COLO829 (cell line): ENCODE measurements around the gene PGS1.

Source experiments
- DNase-seq: peaks from one replicate; pipeline ENCODE4 v3.0.0; 2012; ENCODE audit warnings: low spot score

Gene PGS1

DNA sequence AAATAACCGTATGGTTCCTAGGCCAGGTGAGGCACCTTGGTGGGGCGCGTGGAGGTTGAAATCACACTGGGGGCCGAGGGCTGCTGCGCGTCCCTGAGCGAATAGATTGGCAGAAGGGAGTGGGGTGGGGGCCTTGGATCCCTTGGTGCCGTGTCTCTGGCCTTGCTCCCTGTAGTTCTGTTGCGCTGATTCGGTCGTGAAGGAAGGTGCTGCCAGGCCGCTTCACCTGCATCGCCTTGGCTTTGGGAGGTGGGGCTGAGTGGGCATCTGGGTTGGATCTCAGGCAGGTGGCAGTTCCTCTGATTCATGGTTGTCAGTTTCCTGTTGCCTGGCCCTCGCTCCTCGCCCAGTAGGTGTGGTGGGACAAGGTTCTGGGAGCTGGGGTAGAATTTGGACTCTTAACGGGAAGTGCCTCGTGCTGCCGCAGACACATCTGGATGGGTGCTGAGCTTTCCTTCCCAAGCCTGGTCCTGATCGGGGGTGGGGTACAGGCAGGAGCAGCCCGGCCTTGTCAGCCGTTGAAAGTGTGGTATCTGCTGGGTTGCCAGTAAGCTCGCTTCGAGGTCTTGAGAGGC is 30.1 kb downstream of the PGS1 start:
- DNase-seq, result no peak

DNA sequence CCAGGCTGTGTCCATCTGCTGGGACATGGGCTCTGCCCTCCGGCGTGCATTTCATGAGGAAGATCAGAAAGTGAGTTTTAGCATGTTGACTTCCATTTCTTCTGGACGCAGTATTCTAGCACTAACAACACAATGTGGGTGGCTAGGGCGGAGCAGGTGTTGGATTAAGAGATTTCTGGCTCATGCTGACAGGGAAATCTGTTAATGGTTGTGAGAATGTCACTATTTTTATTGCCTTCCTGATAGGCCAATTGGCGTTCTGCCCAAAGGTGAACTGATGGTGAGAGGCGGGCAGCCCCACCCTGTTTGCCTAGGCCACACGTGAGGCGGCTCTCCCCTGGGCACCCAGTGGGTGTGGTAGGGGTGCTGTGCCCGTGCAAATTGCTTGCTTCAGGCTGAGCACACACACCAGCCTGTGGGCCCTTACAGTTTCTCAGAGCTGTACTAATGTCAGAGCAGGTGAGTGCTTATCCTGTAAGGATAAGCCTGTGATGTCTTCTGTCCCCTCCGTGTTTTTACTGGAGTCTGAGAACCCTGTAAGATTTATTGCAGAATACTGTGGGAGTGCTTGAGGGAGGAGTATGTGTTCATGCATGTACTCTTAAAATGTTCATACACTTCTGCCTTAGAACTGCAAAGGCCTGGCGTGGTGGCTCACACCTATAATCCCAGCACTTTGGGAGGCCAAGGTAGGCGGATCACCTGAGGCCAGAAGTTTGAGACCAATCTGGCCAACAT is 30.9 kb downstream of the PGS1 start:
- DNase-seq, result no peak

DNA sequence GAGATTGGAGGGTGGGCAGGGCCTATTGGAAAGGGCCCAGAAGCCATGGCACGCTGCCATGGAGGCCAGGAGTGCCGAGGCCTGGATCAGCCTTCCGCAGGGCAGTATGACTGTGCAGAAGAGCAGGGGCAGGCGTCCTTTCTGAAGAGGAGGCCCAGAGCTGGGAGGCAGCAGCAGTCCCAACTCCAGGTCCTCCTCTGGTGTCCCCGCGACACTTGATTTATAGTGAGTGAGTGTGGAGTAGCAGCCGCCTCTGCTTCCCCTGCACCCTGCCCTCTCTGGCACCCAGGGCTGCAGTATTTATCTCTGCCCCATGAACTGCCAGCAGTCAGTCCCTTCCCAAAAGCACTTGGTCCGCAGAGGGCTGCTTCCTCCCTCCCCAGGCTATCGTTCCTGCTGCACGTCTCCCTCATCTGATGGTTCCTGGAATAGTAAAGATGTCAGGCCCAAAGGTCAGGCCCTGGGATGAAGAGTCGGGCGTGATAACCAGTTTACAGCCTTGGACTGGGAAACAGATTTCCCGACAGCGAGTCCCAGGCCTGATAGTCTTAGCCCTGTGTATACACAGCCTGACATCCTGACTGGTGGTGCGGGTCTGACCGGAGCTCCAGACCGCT is 32.9 kb downstream of the PGS1 start:
- no peak for DNase-seq

DNA sequence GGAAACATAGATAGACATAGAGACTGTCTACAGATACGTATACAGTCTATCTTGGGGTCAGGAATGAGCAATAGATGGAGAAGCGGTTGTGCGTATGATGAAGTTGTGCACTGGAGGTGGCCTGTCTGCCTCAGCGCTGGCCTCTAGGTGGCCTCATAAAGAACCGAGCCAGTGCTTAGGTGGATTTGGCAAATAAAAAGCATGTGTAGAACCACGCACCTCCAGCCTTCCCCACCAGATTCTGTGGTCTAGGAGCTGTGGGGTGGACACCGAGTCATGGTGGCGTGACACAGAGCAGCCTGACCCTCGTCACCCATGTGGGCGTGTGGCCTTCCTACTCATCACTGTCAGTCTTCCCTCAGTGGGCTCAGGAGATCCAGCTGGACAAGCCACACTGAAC is 34.0 kb downstream of the PGS1 start:
- peak; percentile 18 for DNase-seq

DNA sequence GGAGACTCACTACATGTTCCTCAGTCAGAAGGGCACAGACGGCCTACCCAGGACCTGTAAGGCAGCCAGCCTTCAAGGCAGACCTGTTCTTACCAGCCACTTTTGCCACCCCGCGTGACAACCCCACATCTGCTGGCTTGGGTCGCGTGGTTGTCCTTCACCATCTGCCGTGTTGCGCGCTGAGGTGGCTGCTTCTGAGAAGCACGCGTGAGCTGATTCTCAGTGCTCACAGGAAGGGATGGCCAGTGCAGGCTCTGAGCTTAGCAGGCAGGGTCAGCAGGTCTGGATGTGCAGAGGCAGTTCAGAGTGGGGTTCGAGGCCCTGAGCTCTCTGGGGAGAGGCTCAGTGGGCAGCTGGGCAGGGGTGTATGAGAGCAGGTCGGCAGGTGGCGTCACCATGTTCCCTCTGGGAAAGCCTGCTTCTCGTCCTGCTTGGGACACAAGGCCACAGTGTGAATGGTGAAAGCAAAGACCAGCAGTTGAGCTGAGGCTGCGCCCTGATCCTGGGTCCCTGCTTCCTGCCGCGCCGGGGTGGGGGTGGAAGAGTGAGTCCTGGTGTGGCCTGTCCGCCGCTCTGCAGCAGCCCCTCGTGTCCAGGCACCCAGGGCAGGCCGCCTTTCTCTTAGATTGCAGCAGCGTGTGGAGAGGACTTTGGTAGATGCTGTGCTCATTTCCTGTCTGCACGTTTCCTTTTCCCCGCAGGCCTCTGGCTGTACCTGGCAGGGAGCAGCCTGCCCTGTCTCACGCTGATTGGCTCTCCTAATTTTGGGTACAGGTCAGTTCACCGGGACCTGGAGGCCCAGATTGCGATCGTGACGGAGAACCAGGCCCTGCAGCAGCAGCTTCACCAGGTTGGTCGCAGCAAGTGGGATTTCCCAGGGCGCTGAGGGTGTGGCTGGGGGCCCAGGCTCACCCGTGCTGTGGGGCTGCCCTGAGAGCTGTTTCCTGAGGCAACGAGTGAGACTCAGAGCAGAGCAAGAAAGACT is 36.0 kb downstream of the PGS1 start:
- no peak for DNase-seq

DNA sequence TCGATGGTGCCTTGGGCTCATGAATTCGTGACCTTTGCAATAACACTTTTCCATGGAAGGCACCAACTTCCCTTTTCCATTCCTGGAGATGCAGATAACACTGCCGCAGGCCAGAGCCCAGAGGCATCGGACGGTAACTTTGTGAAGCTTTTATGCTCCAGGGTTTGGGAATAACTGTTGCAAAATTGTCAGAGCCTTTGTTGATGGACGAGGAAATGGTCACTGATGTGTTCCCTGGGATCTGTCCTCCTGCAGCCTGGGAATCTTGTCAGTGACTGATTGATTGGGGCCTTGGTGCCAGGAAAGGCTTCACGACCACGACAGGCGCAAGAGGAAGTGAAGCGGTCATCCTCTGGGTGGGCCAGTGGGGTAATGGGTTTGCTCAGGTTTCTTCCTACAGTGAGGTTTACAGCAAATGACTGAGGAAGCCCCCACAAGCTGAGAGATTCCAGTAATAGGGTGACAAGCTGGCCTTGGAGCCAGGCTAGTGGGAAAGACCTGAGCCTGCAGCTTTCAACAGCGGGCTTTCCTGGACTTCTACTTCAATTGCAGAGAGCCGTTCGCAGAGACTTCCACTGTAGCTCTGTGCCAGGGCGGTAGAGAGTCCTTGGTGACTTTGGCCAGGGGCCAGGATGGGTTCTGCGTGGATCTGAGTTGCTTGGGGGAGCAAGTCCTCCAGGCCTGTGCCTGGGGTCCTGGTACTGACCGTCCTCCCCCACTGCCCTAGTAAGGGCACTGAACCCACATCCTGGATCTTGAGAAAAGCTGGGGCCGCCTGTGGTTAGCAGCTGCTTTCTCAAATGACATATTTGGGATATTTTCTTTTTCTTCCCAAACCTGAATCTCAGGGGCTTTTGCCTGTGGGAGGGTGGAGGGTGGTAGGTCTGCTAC is 37.6 kb downstream of the PGS1 start:
- DNase-seq, result no peak

DNA sequence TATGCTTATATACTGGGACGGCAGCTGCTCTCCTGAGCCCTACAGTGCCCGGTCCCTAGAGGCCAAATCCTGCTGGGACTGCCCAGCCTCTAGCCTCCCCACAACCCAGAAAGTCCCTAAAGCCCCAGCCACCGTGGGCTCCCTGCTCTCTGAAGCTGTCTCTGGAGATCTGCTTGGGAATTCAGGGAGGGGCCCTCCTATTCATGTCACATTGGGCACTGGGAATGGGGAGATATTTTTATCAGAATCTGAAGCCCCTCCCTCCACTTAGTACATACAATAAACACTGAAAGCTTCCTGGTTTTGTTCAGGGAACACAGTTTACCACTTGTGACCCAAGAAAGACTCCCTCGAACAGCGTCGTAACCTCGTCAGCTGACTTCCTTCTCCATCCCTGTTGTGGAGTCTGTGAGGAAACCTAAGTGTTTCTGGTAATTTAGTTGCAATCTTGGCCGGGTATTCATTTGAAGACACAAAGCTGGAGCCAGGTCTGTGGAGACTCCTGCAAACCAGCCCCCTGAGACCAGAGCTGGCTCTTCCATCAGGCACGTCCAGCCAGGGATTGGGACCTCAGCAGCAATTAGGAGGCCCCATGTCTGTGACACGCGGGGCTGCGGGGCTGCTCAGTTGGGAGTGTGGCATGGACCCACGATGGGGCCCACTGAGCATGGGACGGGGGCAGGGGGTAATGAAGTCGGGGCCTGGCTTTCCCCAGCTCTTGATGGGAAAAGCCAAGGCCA is 38.5 kb downstream of the PGS1 start:
- peak; percentile 14 for DNase-seq

DNA sequence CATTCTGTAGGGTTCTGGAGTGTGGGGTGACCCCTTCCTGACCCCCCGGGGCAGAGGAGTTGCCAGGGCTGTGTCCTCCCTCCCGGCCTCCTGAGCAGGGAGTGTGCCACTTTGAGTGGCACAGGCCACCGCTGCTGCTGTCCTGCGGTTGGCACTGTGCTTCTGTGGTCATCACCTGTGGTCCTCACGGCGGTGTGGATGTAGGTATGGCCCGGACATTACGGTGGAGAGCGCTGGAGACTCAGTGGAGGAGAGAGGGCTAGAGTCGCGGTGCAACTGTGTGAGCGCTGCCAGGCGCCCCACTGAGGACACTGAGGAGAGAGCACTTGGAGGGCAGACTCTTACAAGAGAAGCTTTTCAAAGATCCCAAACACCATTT is 39.1 kb downstream of the PGS1 start:
- no peak for DNase-seq

DNA sequence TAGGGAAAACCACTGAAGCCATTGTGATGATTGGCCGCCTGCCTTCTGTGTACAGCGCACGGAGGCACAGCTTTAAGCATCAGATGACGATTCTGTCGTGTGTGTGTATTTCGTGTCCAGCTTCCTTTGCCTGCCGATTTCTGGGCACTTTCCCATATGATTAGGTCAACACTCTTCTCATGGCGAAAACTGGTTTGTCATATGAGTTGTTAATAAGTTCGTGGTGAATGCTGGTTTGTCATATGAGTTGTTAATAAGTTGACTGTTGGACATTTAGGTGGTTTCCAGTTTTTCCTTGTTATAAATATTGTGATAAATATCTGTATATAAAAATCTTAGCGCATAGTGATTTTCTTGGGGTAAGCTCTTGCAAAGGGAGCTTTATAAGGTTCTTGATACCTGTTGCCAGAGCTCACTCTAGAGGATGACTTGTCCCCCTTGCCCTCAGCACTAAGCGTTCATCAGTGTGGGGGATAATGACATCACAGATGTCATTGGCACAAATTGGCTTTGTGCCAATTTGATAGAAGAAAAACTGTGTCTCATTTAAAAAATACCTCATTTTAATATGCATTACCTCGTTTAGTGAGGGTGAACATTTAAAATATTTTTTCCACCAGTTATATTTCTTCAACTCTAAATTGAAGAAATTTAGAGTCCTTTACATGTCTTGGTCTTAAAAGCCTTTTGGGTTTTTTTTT is 40.0 kb downstream of the PGS1 start:
- DNase-seq, result no peak

DNA sequence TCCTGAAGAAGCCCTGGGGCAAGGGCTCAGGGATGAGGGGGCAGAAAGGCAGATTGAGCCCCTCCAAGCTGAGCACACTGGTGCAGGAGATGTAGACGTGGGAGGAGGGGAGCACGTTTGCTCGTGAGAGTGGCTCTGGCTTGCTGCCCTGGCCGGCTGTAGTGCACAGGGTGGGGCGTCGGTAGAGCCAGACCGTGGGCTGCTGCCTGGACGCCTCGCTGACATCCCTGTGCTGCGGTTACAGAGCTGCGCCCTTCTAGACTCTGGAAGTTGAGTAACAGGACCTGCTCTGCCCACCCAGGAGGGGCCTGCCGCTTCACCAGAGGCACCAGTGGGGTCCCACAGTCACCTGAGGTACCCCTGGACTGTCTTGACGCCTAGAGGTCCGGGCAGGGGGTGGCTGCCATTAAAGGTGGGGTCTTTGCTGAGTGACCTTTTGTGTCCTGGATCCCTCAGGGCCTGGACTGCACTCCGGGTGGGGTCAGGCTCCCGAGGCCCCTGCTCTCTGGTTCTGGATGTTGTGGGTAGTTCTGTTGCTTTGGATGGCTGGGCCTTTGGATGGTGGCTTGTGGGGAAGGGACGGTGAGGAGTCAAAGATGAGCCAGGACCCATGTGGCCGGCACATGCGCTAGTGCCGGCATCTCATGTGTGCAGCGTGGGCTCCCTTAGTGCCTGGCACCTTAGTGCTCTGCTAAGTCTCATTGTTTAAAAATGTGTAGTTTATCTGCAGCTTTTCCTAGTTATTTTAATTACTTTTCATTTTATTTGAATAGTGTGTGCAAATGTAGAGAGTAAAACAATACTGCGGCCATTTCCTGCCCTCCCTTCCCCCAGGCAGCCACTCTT is 41.7 kb downstream of the PGS1 start:
- DNase-seq, result no peak

DNA sequence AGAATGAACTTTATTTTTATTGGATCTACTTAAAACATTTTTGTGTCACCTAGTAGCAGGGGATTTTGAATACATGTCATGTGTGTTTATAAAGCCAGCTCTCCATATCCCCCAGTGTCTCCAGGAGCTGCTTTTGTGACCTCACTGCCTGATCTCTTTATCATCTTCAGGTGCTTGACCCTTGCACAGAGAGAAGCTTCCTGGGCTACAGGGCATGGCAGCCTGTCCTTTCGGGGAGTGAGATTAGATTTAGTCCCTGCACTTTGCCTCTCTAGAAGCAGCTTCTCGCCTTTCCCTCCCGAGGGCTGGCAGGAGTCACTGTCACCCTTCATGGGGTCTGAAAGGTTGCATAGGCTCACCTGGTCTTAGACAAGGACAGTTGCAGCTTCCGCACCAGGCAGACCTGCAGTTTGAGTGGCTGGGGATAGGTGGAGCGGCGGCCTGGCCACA is 42.7 kb downstream of the PGS1 start:
- DNase-seq, result no peak

DNA sequence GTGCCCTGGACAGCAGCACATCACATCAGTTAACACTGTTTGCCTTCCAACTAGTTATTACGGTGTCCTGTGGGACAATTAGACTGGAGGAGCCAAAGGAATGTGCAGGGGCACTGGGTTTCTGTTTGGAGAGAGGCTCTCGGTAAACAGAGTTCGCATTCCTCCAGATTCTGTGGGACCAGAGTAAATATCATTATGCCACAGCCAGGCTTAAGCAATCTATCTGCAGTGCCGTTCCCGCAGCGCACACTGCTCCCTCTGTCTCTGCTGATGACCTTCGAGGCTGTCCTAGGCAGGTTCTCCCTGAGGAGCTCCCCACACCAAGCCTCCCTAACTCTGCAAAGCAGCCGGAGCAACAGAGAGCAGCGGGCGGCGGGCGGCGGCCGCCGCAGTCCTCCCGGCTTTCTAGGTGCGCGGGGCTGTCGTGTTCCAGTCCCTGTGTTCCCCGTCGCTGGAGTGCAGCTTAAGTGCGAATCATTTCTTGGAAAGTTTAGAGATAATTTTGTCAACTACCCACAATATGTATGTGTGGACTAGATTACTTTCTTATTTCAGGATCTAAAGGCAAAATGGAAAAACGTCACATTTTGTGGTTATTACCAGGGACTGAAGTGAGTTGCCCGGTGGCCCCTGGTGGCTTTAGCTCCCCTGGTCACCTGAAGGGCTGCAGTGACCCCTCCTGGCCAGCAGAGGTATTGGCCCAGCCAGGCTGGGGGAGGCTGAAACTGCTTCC is 43.3 kb downstream of the PGS1 start:
- peak; percentile 74 for DNase-seq

DNA sequence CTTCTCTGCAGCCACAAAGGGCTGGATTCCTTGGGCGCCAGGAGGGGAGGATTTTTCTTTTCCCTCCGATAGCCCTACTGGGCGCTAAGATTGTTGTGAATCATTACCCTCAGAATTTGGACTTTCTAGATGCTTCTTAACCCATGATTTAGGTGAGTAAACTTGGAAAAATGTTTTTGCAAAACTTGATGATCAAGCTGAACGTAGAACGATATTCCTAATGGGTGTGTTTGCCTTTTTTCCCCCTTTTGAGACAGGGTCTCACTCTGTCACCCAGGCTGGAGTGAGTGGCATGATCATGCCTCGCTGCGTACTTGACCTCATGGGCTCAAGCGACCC is 43.8 kb downstream of the PGS1 start:
- DNase-seq, result no peak

DNA sequence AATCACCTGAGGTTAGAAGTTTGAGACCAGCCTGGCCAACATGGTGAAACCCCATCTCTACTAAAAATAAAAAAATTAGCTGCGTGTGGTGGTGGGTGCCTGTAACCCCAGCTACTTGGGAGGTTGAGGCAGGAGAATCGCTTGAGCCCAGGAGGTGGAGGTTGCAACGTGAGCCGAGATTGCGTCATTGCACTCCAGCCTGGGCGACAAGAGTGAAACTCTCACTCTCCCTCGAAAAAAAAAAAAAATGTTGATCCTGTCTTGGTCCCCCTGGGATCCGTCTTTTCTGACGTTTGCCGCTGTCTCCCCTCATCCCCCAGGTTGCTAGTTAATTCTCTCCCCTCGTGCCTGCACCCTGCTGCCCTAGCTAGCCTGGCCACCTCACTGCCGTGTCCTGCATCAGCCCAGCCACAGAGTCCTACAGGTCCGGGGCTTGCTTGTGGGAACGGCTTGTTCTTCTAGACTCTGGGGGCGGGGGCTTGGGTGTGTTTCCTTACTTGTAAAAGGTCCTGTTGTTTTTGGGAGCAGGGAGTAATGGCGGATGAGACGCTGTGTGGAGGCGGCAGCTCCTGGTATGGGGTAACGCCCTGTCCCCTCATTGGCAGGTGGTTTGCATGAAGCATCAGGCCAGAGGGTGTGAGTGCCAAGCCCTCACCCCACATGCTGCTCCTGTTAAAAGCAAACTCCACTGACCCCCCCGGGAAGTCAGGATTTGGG is 44.6 kb downstream of the PGS1 start:
- DNase-seq, result no peak

DNA sequence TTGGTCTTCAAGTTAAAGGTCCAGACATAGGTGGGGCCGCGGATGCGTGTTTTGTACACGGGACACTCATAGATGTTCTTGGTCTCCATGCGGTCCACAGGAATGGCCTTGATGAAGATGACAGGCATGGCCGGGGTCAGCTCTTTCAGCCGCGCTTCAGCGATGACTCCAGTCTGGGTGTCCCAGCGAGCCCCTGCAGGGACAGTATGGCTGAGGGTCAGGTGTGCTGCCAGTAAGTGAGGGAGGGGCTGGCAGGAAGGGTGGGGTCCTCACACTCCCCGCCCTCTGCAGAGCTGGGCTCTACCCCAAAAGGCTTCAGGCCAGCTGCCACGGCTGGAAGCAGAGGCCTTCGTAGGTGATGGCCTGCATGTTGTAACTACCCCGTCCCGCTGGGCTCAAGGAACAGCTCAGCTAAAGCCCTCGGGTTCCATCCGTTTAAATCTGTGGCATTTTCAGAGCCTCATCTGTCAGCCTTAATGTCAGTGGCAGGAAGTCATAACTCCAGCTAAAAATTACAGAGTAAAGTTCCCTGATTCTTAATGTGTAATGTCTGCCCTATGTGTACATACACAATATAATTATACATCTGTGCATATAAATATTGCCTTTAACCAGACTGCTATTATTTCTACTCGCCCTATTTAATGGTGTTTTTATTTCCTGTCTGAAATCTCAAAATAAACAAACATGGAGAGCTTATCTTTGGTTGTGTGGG is 45.7 kb downstream of the PGS1 start:
- DNase-seq, result no peak

DNA sequence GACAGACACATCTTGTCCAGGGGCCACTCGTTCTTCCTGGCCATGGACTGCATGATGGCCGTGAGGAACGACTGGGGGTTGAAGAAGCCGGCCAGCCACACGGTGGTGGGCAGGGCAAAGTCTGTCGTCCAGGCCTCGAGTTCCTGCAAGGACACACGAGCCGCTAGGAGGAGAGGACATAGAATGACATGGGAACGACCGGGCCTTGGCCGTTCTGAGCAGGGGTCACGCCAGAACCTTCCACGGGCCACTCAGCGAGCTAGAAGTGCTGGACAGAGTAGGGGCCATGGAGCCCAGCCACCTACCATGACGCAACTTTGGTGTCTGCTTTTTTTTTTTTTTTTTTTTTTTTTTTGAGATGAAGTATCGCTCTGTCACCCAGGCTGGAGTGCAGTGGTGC is 47.0 kb downstream of the PGS1 start:
- no peak for DNase-seq

DNA sequence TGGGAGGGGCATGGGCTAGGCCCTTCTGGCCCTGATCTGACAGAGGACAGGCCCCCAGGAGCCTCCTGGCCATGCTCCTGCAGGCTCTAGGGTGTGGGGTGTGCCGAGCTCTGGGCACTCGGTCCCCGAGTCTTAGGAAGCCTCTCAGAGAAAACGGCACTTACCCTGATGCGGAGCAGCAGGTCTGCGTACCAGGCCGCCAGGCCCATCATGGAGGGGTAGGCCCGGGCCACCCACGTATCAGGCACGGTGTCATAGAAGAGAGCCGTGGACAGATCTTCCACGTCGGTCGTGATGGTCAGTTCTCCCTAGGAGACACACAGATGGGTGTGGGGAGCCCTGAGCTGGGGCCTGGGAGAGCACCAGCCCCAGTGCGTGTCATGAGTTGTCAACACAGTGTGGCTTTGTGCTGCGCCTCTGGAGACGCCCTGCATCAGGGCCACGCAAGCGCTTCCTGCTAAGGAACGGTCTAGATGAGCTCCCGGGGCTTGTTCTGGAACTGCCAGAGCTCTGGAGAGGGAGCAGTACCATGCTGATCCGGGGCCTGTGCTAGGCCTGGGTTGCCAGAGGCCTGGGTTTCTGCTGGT is 47.9 kb downstream of the PGS1 start:
- DNase-seq, result no peak
